Testis (tissue), 2 donors: Measurements from ENCODE around the gene CLEC11A.

ENCODE experiments used
- CTCF ChIP-seq, 3 experiments: fragments of 450-650 bp in 2 of 3; fragments of 200-600 bp in 1 of 3; sonication (generic) in 1 of 3; IDR thresholded peaks; one replicate each; pipeline ENCODE4 v1.5.1; 2016 to 2019; ENCODE audit warnings: antibody characterized with exemption in 3 of 3, mild to moderate bottlenecking in 2 of 3, moderate library complexity in 1 of 3
- POLR2A ChIP-seq: fragments of 450-650 bp; IDR thresholded peaks from one replicate; pipeline ENCODE4 v1.6.1; 2017; ENCODE audit warnings: antibody characterized with exemption, mild to moderate bottlenecking, moderate library complexity

GRCh38 chr19:50693064-50693975 lies 29.8 kb upstream of the CLEC11A start:
- no peak for TF ChIP-seq CTCF (IDR thresholded peaks at IDR 0.05)
- TF ChIP-seq POLR2A = no peak
